Erythroblast (primary cell): Measurements from ENCODE around the gene KIF16B.
A peak's percentile ranks its signal among the peaks of the same experiment; 100 is the strongest.

Experiments used
- DNase-seq, 2 experiments: peaks; one replicate each; lab custom pipeline; 2025; lab: John Stamatoyannopoulos, UW
- GATA1 ChIP-seq: IDR thresholded peaks from 2 replicates; pipeline ENCODE4 v1.6.1; 2011; ENCODE audit warnings: low read depth, mild to moderate bottlenecking, control low read depth, low read length, moderate library complexity
- POLR2A ChIP-seq: IDR thresholded peaks from 2 replicates; pipeline ENCODE4 v1.6.1; 2011; ENCODE audit warnings: mild to moderate bottlenecking, low read length

Gene KIF16B

DNA sequence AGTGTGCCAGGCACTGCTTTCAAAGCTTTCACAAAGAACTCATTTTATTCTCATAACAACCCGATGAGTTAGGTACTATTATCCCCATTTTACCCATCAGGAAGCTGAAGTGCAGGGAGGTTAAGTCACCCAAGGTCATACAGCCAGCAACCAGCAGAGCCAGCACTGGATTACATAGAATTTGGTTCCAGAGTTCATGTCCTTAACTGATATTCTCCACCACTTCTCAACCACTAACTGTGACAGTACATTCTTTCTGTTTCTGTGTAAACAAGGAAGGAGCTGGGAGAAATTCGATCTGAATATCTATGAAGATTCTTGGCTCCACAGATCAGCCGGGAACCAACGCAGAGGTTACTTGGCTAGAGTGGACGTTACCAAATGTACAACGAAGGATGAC is 98.0 kb downstream of the KIF16B start:
- DNase-seq = no peak
- TF ChIP-seq GATA1 (no peak), POLR2A (no peak)

DNA sequence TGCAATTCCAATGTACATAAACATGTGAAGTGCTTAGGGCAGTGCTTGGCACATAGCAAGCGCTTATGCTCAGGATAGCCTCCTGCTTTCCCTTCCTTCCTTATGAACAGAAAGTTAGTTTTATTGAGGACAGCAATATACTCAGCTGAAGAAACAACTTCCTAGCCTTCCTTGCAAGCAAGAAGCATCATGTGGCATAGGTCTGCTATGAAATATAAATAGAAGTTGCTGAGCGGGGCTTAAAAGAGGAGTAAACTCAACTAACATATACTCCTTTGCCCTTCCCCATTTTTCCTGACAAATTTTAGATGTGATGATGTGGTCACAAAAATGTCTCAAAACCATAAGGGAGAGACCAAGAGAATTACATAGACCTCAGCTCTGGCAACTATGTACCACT is 98.9 kb downstream of the KIF16B start:
- TF ChIP-seq GATA1 (no peak), POLR2A (no peak)
- no peak for DNase-seq

DNA sequence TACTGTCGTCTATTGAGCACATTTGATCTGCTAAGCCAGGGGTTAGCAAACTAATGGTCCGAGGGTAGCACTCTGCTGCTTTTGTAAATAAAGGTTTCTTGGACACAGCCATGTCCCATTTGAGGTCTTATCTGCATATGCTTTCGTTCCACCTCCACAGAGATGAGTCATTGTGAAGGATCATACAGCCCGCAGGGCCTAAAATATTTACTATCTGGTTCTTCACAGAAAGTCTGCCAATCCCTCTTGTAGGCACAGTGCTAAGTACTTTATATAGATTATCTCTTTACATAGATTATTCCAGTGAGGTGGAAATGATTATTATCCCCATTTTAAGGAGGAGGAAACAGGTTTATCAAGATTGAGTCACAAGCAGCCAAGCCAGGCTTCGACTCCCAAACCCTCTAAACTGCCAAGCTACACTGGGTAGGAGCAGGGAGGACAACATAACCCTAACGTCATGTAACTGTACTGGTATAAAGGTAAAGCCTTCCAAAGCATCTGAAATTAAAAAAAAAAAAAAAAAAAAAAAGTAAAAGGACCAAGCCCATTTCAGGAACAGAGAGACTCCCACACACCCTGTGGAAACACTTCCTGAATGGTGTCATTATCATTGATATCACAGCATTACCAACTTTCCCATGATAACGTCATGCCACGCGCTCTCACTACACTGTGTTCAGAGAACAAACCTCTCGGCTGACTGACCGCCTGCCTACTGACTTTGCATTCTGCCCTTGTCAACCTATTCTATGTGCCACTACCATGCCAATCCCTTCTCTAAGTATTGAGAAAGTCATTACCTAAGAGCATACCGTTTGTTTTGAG is 101.0 kb downstream of the KIF16B start:
- TF ChIP-seq GATA1 (no peak), POLR2A (no peak)

DNA sequence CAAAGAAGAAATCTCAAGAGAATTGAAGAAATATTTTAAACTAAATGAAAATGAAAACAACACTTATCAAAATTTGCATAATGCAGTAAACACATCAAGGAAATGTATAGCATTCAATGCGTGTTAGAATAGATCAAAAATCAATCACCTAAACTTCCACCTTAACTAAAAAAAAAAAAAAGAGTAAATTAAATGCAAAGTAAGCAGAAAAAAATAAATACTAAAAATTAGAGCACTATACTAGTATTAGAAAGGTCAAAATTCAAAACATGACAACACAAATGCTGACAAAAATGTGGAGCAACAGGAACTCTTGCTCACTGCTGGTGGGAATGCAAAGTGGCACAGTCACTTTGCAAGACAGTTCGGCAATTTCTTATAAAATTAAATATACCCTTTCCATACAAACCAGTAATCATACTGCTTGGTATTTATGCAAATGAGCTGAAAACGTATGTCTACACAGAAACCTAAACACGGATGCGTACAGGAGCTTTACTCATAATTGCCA is 103.8 kb downstream of the KIF16B start:
- TF ChIP-seq GATA1 (no peak), POLR2A (no peak)

More for the DNA sequence above, 101.0 kb downstream of the KIF16B start:
- DNase-seq = peak; percentile 18 to 37

DNA sequence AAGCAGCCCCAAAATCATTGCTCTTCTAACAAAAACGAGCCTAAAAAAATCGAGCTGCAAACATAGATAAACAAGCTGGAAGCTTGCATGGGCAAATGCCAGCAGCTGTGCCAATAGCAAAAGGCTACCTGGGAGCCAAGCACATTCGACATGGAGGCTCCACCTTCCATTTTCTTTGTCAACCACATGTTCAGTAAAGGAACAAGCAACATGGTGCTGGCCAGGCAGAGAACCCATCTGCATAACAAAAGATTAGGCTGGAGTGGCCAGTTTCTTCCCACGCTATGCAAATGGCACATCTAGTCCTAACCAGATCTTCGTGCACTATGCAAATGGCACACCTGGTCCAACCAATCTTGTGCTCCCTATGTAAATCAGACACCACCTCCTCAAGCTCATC is 110.5 kb downstream of the KIF16B start:
- TF ChIP-seq GATA1 = no peak
- TF ChIP-seq POLR2A = no peak
- no peak for DNase-seq

More for the DNA sequence above, 103.8 kb downstream of the KIF16B start:
- no peak for DNase-seq

DNA sequence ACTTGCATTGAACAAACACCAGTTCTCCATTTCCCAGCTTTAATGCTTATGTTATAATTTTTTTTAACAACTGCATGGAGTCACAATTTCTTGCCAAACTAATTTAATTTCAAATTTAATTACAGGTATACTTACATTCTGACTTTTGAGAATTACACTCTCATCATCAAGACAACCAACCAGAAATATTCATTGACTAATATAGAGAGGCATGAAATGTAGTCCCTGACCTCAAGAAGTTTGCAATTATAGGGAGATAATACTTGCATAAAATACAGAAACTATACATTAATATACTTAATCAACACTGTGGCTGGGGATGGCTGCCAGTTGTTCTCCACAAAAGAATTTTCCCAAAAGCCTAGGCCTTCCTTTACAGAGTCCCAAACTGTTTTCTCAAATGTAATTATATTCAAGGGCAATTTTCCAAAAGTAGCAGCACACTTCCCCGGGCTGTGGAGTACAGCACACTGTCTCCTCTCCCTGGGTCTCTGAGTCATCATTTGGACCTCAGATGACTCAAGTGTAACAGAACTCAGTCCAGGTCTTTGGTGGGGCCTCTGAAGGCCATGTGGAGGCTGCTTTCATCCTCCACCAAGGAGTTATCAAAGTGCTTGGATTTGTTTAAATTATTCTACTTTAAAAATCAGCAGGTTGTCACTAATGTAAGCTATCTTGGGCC is 114.1 kb downstream of the KIF16B start:
- TF ChIP-seq POLR2A = no peak
- DNase-seq = peak in 1 of 2 experiments; percentile 8

DNA sequence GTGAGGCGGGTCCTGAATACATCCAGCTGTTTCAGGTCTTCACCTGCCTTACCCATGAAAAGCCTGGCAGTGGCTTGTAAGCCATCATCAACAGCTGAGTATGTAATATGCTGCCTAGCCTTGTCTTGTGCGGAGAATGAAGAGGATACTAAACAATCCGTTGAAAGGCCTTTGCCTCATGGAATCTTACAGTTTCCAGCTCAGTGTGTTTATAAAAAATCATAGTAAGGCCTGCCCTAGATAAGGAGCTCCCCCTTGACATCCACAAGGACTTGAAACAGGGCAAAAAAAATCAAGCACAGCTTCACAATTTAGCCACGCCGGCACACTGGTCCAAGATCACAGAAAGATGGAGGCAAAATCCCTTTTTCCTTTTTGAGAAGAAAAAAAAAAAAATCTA is 115.7 kb downstream of the KIF16B start:
- no peak for DNase-seq
- TF ChIP-seq POLR2A (no peak), GATA1 (no peak)

DNA sequence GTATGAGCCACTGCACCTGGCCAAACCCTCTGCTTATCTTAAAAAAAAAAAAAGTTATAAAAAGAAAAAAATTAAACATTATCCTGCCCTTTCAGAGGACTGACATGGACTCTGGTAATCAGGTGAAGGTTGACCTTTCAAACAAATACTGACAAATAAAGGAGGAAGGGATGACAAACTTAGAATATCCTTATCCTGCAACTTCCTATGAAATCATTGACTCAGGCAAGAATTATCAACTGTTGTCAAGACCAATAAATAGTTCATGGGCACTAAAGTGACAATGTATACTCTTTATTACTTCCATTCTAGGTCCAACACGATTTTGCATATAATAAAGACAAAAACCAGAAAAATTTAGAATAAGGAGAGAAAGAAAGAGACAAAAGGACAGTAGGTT is 117.9 kb downstream of the KIF16B start:
- DNase-seq = no peak
- no peak for TF ChIP-seq POLR2A
- no peak for TF ChIP-seq GATA1

DNA sequence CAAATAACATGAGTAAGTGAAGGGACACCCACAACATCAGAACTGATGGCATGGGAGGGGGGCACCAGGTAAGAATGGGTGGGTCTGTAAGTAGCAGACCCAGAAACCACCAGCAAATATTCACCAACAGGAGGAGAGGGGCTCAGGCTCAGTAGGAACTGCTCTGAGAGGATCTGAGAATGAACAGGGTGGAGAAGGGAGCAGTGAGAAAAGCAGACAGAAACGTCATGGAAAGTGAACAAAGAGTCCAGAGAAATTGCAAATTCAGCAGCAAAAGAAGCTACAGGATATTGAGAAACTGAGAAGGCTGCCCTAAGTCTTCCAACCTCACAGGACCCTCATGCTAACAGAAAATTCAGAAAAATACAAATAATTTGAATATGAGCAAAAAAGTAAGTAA is 121.3 kb downstream of the KIF16B start:
- DNase-seq = no peak
- TF ChIP-seq GATA1 (no peak), POLR2A (no peak)

DNA sequence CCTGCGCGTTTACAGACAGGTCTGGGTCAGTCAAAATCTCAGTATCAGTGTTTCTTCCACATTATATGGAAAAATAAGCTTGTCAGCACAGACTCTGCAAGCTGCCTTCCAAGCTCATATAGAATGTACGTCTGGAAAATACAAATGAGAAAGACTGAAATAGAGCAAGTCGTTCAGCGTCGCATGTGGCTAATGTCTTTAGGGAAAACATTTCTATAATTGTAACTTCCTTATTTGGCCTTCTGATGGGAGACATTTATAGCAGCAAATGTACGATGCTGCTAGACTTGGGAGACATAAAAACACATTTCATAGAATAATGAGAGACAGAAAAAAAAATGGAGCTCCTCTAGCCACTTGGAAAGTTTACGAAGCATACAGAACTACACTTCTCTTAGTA is 122.2 kb downstream of the KIF16B start:
- DNase-seq = no peak
- TF ChIP-seq GATA1 = no peak
- TF ChIP-seq POLR2A = no peak

DNA sequence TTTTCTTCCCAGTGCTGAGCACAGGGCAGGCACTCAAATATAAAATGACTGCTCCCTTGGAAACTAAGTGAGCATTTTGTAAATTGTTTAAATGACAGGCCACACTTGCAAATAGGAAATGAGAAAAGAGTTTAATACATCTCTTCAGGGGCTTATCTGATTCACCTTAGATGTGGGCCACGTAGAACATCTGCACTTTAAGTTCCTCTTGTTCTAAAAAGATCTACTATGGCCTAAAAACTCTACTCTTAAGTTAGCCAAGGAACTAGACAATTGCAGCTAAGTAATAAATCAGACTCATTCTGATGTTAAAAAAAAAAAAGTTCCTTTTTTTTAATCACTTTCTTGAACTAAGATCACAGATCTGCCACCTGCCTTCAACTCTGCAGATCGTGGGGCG is 126.3 kb downstream of the KIF16B start:
- TF ChIP-seq GATA1 (no peak), POLR2A (no peak)
- no peak for DNase-seq

DNA sequence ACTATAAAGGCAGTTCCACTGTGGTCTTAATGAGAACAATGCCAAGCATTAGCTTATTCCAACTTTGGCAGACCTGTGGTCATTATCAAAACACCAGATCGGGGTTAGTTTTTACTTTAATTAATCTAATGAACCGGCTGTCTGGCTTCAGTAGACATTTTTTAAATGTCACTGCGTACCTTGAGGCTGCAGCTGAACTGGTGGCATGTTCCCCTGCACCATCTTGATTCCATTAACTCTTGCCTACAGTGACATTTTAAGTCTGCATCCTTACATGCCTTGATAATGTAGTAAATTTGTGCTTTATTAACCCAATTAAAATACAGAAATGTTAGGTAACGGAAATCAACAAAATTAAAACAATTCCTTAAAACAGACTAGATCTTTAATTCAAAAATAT is 127.0 kb downstream of the KIF16B start:
- DNase-seq = no peak
- no peak for TF ChIP-seq POLR2A
- TF ChIP-seq GATA1 = no peak

DNA sequence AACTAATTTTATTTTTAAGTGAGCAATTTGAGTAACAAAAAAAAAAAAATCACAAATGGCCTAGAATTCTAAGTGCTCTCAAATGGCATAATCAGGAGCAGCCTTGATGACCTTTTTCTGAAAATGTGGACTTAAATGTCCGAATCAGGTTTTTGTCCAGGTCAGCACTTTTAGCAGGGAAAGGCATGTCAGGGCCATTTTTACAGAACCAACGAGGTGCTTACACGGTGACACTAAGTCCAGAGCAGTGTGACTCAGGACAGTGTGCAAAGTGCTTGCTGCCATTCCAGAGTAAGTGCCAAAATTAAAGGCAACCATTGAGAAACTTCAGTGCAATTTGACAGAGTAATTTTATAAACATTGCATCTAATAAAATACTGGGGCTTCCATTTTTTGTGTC is 127.8 kb downstream of the KIF16B start:
- TF ChIP-seq GATA1 = no peak
- TF ChIP-seq POLR2A = no peak
- no peak for DNase-seq

DNA sequence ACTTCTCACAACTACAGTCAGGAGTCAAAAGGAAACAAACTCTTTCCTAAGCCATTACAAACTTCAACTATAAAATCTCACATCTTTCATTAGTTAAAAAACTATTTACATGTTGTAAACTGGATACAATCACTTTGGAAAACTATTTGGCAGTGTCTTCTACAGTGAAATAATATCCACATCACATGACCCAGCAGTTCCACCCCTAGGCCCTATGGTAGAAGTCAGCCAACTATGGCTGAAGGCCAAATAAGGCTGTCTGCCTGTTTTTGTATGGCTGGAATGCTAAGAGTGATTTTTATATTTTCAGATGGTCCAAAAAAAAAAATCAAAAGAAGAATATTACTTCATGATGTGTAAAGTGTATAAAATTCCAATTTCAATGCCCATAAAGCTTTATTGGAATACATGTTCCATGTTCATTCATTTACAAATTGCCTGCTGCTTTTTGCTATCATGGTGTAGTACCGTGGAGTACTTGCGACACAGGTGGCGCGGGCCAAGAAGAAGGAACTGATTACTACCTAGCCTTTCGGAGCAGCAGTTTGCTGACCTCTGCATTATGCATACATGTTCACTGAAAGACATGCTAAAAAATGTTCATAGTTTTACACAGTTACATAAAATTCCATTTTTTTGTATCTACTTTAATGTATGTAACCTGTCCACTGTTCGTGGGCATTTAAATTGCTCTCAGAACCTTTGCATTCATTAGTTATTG is 129.0 kb downstream of the KIF16B start:
- DNase-seq = no peak
- TF ChIP-seq GATA1 (no peak), POLR2A (no peak)
